HG03045 (cell line): ENCODE results near the gene ALDH1A1.

ENCODE experiments used
- ATAC-seq: cut with Tn5 transposase; IDR thresholded peaks from one replicate; pipeline ENCODE4 v1.9.1; 2021; ENCODE audit warnings: mild to moderate bottlenecking, moderate library complexity; ENCODE audit not compliant: unreplicated experiment

The ALDH1A1 gene

GRCh38 chr9:72952914-72953313 is at the start of gene ALDH1A1:
Gene ALDH1A1, minus strand, starts transcription at chr9:72953053. Its CDS starts 53 bp downstream, at chr9:72953000.
- no peak for ATAC-seq

GRCh38 chr9:73001860-73002259 is 49.0 kb upstream of the ALDH1A1 start:
- ATAC-seq: no peak

DNA sequence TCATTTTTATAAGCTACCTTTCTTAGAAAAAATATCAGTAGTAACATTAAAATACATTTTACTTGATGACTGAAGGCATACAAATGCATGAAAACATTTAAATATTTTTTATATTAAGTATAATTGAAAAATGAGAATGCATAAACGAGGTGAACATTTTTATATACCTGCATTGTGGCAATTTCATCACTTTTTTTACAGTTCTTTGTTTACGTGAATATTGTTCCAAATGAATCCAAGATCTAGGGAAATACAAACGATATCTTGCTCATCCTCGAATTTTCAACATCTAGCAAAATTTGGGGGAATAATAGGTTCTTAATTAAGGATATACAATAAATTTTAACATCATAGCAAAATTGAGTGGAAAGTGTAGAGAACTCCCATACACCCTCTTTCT is 45.5 kb upstream of the ALDH1A1 start:
- no peak for ATAC-seq

DNA sequence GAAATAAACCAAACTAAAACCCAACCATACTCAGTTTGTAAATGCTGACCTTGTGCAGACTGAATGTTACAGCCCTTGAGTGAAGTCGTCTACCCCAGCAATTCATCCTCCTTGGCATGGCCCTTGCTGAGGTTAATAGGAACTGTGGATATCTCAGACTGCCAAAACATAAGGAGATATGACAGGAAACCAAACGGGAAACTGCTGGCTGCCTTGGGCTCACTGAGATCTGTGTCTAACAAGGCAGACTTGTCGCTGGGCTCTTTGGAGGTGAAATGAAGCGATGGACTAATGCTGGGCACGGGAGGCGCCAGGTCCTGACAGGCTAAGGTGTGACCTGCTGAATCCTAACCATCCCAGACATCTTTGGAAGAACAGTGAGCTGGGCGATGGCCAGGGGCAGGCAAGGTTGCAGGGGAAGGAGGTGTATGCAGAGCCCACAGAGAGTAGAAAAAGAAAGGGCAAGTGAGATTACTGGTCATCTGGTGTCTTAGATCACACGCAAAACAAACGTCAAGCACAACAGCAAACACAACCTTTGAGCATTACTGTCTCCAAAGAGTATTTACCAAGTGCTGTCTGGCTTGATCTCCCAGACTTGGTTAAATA is 44.6 kb upstream of the ALDH1A1 start:
- ATAC-seq: no peak

DNA sequence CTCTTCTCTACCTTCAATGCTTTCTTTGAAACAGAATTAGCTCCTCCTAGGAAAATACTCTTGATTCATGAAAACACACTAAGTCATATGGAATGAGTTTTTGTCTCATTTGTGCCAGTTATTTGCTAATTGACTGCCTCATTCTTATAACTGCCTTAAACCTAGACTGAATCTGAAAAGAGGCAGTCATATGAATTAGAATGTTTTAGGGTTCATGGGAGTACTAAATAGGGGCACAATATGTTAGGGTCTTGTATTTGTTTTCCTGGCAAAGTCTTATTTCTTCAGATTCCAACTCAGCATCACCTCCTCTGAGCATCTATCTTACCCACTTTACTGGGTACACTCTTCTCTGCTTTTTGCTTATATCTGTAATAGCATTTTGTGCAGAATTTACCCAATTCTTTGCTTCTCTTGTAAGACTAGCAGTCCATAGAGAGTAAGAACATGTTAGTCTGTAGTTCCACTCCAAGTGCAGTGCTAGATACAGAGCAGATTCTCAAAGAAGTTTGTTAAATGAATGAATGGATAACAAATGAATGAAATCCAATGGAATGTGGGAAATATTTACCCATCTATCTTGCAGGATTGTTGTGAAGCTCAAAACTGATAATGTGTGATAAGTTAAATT is 43.9 kb upstream of the ALDH1A1 start:
- ATAC-seq: no peak

GRCh38 chr9:72996114-72996513 is 43.3 kb upstream of the ALDH1A1 start:
- ATAC-seq: no peak

GRCh38 chr9:72995131-72996024 is 42.5 kb upstream of the ALDH1A1 start:
- no peak for ATAC-seq

DNA sequence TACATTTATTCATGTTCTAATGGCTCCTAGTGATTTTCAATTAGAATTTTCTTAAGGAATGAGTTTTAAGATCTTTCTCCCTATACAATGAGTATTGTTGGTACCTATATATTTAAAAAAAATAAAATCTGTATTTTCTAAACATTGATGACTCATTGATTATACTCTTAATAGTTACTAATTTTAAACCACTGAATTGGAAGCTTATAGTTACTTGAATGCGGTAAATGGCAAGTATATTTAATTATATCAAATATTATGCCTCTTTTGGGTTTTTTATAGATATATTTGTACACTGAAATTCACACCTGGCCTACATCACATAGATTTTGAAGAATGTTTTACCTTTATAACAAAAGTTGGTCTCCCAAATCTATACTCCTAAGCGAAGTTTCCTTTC is 38.9 kb upstream of the ALDH1A1 start:
- no peak for ATAC-seq

DNA sequence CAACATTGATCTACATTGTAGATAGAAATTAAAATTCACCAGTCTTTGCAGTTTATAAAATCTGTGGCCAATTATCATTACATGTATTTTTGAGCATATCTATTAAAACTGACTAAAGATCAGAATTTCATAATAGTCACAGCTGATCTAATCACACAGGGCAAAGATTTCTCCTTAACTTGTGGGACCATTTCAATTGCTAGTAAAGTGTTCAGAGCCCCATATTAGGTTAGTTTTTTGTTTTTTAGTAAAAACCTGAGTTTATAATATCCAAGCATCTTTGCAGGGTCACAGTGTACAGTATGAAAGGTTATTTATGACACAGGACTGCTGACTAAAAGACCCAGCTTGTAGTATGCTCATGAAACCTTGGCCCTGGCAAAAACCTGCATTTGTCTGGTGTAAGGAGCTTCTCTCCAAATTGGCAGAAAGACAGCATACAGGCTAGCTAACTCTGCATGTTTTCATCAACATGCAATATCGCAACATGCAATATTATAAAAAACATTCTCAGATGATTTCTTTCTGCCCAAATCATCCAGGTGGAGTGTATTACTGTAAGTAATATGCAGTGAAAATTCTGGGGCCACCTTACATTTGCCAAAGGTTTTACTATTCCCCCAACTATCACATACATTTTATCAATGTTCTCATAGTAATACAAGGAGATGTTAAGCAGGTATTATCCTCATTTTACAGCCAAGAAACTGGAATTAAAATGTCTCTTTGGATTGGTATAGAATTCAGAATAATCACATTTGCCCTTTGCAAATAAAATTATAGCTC is 37.7 kb upstream of the ALDH1A1 start:
- no peak for ATAC-seq

- no peak for ATAC-seq
These were observed 33.8 kb upstream of the ALDH1A1 start for GRCh38 chr9:72986522-72987116.

DNA sequence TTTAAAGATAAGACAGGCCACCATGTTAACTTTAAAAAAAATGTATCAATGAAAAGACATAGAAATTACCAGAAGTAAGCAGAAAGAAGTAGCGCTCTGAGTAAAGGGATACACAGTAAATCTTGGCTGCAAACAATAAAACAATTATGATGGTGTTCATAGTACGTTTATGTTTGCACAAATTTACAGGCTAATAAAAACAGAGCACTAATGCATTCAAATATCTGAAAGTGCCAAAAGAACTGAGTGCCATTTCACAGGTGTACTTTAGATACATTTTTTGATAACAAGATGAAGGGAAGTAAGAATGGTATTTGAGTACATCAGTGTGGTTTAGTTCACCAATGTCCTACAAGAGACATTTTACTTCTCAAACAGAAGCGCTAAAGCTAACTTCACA is 32.9 kb upstream of the ALDH1A1 start:
- ATAC-seq: no peak

DNA sequence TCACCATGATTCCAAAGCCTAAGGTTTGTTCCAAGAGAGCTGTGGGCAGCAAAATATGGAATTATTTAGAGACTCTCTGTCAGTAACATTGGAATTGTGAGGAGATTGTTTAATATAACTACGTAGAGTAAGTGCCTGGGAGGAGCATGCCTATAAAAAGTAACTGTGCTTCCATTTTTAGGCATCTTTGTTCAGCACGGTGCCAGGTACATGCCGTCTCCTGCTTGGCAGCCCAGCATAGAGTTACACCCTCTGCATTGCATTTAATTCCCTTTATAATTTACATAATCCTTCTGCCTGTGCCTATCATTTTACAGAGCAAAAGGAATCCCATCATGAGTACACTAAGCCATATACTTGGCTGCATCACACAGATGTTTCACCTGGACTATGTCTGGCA is 32.1 kb upstream of the ALDH1A1 start:
- ATAC-seq: no peak

DNA sequence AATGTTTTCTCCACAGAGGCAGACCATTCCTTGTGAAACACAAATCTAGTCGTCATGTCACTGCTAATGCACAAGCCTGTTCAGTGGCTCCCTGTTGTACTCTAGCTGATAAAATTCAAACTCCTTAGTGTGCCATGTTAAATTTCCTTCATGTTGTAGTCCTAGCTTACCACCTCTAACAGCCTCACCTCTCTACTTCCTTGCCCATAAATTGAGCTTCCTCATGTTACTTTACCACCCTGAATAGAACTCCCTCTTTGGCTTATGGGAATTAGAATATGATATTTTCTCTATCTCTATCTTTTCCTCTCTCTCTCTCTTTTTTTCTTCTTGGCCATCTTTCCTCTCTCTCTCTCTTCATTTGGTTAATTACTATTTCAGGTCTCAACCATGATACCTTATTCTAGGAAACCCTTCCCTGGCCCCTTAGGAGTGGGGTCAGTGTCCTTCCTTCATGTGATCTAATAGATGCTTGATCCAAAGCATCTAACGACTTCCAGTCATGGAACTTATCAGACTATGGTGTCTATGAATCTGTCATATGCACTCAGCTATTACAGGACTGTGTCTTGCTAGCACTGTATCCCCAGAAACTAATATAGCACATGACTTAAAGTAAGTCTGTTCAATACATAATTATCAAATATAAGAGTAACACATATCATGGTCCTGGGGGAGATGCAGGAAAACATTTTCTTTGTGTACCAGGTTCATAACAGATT is 31.5 kb upstream of the ALDH1A1 start:
- no peak for ATAC-seq

DNA sequence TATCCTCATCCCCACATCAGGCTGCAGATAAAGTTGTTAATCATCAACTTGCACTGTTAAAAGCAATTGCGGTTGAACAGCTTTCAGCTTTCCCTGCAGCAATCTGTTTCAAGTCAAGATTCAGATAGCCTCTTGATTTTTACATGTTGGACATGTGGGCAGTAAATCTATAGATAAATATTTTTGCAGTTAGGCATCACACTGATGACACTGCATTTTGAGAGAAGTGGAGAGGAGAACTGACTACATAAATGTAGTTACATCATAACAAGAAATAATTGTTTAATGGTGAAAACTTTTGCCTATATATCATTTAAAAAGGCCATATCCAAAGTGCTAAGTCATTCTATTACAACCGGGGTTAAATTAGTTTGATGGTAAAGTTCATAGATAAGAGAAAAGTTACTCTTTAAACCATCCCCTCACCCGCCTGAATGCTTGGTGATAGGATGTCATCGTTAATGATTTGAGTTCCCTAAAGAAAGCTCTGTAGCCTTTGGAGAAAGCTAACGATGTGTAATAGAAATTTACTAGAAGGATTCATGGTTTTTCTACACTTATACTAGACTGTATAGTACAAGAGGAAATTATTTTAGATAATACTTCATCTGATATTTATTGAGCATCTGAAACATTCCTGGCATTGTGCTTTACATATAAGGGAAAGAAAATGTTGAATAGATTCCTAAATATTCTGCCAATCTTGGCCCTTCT is 30.8 kb upstream of the ALDH1A1 start:
- ATAC-seq: no peak

DNA sequence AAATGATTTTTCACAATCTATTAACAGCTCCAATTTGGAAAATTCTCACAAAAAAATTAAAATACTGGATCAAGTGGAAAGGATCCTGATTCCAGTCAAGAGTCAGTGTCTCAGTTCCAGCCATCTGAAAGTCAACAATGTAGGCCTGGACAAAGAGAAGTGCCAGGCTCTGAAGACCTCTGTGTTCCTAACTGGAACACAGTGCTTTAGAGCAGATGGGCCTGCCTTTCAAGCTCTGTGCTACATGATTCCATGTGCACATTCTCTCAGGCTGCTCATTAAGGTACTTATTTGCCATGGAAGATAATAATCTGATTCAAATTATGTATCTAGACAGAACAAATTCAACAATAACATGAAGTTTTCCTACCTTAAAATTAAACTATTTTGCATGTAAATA is 30.2 kb upstream of the ALDH1A1 start:
- ATAC-seq: no peak

DNA sequence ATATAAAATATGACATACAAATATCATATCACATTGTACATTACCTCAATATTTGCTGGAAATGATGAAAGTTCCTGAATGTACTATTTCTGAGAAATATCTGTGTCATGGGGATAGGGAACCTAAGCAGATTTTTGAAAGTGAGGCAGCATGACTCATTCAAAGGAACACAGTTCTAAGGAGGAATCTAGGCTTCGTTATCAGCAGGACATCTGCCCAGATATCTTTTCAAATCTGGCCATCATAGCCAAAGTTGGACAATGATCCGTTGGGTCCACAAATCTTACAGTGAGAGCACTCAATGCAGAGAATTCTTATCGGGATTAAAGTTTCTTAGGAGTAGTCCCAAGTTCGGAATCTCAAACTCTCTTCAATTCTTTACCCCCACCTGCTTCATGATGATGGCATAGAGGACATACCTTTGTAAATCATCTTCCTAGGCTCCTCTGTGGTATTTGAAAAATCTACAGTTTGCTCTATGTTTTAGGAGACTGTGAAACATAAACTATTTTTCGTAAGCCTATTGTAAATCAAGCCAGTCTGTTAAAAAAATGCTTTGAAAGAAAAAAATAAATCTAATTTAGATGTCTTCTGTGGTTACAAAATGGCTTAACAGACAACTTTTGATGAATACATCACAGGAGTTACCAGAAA is 29.4 kb upstream of the ALDH1A1 start:
- no peak for ATAC-seq

DNA sequence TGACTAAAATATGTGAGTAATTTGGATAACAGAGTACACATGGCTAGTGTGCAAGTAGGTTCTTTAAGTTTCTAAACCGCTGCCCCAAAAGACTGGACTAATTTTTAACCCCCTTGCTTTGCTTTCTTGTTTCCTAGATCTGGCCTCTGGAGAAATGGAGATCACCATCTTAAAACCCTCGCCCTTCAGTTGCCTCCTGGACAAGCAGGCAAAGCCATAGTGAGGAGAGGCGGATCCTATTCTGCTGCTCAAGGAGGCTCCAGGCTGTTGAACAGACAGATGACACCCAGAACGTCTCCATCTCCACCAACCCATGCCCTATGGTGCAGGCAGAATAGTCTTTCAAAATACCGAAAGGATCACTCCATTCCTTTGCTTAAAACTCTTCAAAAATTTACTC is 28.6 kb upstream of the ALDH1A1 start:
- no peak for ATAC-seq

DNA sequence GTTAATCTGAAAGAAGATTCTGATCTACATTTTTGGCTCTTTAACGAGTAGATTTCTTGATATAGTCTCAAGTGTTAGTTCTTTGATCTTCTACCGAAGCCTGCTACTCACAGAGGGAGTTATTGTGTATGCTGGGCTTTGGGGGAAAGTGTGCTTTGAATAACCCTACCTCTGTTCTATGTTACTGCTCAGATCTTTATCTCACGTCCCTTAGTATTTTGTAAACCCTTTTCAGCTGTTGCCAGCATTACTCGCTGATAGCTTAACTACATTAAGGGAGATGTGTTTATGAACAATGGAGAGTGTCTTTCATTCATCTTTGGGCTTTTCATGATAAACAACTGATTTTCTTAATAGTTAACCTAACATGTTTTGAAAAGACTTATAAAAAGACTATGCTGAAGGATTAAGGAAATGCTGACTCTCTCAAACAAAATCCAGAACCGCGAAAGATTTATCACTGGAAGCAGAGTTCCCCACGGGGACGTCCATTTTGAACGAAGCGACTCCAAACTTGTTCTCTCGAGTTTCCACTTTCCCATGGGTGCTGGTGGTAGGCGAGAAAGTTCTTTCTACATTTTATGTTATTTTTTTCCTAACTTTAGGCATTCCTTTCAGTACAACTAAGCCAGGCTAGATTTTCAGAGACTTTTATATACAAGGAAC is 27.9 kb upstream of the ALDH1A1 start:
- no peak for ATAC-seq
